ENCODE data around the gene JMJD4. TPM values are rescaled to one million over a fixed set of nuclear protein-coding genes. Genes with fewer than 3 reads are reported as not detected.

JMJD4 gene, protein sequence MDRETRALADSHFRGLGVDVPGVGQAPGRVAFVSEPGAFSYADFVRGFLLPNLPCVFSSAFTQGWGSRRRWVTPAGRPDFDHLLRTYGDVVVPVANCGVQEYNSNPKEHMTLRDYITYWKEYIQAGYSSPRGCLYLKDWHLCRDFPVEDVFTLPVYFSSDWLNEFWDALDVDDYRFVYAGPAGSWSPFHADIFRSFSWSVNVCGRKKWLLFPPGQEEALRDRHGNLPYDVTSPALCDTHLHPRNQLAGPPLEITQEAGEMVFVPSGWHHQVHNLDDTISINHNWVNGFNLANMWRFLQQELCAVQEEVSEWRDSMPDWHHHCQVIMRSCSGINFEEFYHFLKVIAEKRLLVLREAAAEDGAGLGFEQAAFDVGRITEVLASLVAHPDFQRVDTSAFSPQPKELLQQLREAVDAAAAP
- 18.5 TPM for total RNA-seq

DNA sequence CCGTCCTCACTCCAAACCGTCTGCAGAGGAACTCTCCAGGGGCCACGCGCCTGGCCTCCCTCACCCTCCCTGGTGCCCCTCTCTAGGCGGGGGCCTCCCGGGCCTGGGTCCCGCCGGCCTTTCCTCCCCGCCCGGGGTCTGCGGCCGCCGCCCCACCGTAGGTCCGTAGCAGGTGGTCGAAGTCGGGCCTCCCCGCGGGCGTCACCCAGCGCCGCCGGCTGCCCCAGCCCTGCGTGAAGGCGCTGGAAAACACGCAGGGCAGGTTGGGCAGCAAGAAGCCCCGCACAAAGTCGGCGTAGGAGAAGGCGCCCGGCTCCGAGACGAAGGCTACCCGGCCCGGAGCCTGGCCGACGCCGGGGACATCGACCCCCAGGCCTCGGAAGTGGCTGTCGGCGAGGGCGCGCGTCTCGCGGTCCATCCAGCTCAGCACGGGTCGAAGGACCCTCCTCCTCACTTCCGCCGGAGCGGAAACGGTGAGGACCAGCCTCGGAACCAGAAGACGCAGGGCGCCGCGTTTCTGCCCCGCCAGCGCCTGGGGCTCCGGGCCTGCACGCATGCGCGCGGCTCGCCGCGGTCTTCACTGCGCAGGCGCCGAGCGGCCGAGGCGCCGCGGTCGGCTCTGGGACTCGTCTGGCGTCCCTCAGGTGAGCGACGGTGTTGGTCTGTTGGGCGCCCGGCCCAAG lies at the start of gene JMJD4, which contains the start of gene SNAP47:
Gene JMJD4, minus strand, starts transcription at position 447 of the 683 bp plus-strand sequence. Its CDS starts 29 bp downstream, at position 418.
Gene SNAP47, plus strand, starts transcription at position 580 of the 683 bp plus-strand sequence. CDS start 12,302 bp downstream, outside the sequence.
- DNase-seq: peak; percentile 96

DNA sequence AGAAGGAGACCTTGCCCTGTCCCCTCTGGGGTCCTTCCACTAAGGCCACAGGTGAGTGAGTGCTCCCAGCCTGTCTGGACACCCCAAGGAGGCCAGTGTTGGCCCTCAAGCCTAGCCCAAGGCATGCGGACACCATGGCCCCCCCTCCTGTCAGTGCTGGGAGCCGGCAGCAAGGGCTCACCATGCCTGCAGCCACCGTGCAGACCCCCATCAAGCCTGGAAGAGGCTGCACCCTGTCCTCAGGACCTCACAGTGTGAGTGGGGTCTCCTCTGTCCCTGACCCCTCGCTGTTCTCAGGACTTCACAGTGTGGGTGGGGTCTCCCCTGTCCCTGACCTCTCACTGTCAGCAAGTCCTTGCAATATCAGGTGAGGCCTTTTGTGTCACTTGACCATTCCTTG lies 47.1 kb upstream of the JMJD4 start:
- no peak for DNase-seq

DNA sequence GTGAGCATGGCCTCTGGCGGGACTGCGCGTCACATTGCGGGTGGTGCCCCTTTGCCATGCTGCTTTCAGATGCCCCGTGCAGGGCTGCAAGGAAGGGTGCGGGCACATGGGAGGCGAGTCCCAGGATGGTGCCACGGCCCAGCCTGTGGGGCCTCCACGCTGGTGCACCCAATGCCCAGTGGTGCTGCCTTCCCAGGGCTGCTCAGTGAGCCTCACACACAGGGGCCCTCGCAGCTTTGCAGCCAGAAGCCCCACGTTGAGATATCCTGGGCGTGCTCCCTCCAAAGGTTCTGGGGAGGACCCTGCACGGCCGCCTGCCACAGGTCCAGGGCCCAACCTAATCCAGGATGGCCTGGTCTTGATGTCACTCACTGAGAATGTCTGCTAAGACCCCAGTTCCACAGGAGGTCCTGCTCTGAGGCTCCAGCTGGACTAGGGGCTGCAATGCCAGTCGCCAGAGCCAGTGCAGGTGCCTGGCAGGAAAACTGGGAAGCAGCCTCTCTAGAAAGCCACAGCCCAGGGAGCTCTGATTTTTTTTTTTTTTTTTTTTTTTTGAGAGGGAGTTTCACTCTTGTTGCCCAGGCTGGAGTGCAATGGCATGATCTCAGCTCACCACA lies 46.3 kb upstream of the JMJD4 start:
- DNase-seq: no peak

DNA sequence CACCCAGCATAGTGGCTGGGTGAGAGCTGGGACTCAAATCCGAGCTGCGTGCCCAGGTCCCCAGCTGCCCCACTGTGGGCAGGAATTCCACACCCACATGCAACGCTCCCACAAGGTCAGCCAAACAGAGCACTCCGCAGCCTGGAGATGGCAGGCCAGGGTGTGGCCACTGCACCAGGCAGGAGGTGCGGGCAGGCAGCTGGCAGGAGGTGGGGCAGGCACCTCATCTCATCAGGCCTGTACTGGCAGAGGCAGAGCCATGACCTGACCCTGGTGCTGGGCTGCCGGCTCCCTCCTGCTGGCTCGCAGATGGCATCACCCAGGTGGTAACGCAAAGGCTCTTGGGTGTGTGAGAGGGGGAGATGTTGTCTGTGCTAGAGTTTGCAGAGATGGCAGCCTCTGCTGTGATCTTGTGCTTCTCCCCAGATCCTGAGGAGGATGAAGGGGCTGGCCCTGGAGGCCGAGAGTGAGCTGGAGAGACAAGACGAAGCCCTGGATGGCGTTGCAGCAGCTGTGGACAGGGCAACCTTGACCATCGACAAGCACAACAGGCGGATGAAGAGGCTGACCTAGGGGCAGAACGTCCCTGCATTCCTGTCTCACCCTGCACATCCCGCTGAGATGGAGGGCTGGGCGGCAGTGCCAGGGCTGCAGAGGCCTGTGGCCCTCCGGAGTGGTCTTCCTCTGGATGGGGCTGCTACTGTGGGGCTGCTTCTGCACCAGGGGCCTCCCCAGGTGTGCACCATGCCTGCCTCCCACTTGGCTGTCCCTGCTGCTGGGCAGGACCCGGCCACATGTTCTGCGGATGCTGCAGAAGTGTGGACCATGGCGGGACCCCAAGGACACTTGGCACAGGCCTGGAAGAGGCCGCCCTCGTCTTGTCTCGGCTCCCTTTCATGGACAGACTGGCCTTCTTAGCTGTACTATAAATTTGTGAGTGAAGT lies 45.3 kb upstream of the JMJD4 start:
- no peak for DNase-seq

DNA sequence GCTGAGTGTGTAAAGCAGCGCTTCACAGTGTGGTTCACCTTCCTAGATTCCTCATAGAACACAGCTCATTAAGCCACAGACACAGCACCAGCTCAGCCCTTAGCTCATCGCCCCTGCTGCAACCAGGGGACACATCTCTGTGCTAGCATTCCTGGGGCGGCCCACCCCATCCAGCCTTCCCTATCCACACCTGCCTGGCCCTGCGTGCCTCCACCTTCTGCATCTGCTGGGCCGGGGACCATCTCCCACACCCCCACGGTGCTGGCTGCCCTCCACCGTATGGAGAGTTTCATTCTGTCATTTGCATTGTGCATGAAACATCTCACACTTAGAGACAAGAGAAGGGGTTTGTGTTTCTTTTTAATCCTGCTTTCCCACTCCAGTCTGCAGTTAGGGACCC lies 44.6 kb upstream of the JMJD4 start:
- DNase-seq: no peak

DNA sequence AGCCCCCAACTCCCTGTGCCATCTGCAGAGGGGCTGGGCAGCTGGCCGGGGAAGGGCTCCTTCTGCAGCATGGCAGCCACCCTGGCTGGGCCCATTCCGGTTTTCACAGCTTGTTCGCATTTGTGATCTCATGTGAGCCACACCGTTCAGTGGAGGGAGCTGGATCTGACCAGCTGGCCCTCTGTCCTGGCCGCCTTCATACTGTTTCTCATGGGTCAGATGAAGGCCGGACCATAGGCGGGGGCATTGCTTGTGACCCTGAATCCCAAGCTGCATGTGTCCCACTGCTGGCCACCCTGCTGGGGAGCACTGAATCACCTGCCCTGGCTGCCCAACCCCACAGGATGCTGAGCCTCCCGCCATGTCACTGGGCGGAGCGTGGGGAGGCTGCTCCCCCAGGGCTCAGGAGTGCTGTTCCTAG lies 43.9 kb upstream of the JMJD4 start:
- DNase-seq: no peak

DNA sequence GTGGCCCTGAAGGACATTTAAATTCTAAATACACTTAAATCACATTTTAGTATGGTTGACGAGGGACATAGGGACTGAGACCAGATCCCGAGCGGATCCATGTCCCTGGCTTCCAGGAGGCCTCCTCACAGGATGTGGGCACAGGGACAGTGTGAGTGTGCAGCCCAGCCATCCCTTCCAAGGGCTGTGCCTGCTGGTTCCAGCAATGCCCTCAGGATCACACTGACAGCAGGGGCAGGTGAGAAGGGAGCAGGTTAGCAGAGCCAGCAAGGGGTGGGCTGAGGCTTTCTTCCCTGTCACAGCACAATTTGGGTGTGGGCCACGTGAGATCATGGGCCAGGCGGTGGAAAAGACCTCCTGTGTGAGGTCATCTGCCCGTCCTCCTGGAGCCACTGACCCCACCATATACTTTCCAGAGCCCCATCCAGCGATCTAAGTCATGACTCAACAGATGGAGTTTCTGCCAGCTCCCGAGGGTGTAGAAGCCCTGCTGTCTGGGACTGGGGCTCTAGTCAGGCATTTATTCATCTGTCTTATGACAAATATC lies 43.4 kb upstream of the JMJD4 start:
- DNase-seq: no peak

DNA sequence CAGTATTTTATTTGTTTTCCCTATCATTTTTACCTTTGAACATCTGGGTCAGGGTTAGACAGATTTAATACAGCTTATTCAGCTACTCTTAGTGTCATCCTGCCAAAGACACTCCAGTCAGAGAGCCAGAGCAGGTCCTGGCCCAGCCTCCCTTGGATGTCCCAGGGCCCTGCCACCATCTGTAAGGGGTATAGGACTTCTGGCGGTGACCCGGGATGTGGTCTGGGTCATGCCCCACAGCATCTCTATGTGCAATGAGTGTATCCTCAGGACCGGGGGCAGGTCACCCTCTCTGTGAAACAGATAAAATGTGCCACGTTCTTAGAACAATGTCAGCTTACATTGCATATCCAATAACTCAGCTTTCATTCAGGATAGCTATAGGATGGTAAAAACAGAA lies 42.5 kb upstream of the JMJD4 start:
- no peak for DNase-seq

DNA sequence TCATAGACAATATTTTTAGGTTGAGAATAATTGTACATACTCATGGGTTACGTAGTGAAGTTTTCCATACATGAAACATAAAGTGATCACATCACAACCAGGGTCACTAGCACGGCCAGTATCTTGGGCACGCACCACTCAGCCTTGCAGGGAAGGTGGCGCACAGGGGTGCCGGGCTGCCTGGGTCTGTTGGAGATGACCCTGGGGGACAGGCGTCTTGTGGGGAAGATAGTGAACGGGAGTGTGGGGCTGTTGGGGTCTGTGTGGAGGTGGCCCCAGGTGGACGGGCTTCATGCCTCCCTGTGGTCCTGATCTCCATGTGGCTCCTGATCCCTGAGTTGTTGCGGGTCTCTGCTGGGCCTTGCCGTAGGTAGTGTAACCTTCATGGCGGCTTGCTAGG lies 42.1 kb upstream of the JMJD4 start:
- DNase-seq: no peak

DNA sequence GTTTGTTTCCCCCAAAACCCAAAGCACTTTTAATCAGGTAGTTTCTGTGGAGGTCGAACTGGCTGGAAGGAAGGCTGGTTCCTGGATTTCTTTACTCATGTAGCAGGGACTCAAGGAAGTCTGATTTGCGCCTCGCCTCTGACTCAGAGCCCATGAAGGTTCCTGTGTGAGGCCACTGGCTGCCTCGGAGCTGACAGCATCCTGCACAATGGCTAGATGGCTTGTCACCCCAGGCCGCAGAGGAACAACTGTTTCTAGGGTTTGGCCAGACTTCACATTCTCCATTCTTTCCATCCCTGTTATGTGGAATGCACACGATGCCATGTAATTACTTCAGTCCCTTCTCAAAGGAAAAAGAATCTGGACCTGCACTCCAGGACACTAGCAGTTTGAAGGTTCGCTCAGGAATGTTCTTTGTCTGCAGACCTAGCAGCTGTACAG lies 41.2 kb upstream of the JMJD4 start:
- DNase-seq: peak; percentile 72

DNA sequence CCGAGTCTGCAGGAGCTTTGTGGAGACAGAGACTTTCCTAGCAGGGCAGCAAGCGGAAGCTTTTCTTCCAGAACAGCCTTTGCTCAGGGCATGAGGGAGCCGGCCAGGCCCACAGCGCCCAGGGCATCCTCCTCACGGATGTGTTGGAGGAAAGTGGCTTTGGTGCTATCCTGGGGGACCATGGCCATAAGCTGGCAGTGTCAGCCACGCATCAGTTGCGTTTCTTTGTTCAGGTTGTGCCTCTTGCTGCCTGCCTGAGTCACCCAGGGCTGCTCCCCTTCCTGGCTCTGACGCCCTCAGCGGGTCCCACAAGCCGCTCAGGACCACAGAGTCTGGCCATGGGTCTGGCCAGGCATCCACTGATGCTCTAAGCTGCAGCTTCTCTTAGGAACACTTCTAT lies 40.7 kb upstream of the JMJD4 start:
- no peak for DNase-seq

DNA sequence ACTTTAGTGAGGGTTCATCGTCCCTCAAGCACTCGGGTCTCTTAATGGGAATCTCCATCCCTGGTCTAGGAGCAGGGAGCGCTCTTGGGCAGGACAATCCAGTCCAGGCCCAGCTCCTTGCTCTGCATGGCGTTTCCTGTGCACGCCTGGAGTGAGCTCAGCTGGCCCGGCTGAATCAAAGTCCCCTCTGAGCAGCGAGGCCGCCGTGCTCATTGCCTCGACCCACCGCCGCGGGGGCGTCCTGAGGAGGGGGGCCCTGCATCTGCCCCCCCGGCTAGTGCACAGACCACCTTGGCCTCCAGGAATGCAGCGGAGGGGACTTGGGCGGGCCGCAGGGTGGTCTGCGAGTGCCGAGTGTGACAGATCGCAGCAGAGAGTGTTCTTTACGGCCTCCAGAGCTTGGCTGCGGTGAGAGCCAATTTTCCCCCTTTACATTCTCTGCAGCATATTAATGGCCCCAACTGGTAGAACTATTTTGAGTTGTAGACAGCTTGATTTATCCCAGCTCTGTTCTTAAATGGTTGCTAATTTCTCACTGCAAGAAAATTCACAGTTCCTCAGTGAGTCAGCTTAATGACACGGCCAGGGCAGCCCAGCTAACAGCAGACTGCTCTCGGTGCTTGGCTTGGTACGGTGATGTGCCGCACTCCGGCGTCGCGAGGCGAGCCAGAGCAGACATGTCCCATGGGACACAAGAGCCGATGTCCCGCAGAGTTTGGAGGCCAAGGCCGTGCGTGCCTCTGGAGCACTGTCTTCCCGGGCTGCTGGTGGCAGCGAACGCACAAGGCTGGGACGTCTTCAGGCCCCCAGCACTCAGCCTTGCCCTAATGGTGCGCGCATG lies 39.9 kb upstream of the JMJD4 start:
- peak; percentile 71 for DNase-seq

DNA sequence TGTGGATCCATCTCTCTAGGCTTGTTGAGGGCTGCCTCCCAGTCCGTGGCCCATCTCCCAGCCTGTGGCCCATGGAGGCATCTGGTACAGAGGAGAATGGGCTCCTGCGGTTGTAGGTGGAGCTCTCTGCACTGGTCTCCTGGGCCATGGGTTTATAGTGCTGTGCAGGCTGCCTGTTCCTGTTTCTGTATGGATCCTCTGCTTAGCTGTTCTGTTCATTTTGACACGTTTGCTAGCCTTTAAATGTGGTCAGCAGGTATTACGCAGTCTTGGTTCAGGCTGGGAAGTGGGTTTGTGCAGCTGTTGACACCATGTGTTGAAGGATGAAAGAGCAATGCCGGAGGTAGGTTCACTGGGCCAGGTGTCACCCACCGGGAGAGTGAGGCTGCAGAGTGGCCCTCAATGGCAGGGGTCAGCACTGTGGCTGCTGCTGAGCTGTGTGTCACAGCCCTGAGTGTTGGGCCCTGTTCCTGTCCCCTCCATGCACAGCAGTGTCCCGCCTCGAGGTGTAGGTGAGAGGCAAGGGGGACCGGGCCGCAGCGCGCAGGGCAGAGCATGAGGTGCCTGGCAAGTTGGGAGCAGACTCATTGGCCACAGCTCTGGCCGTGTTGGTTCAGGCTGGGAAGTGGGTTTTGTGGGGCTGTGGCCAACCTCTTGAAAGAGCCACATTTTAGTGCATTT lies 39.1 kb upstream of the JMJD4 start:
- DNase-seq: no peak

DNA sequence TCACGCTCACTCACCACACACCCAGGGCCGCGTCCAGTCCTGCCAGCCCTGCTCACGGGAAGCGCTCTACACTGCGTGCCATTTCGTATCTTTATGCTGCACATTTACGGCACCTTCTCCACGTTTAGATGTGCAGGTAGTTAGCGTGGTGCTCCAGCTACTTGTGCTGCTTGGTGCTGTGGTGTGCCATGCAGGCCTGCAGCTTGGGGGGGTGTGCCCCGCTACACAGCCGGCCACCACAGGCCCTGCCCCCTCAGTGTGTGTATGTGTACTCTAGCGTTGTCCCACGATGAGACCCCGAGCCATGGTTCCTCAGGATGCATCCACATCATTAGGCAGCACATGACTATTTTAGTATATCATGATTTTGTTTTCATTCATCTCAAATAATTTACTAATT lies 38.5 kb upstream of the JMJD4 start:
- no peak for DNase-seq

DNA sequence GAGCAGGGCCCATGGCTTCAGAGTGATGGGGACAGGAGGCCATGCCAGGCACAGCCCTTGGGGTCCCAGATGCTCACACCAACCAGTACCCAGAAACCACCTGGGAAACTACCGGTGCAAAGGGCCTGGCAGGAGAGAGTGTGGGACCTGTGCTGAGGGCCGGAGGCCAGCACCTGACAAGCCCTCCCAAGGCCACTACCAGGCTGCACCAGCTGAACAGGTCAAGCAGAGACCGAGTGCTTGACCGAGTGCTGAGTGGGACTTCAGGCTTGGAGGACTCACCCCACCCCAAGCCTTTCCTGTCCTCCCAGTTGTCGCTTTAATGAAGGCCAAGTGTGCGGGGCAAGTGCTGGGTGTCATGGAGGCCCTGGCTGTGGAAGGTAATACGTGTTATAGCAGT lies 36.7 kb upstream of the JMJD4 start:
- DNase-seq: no peak

DNA sequence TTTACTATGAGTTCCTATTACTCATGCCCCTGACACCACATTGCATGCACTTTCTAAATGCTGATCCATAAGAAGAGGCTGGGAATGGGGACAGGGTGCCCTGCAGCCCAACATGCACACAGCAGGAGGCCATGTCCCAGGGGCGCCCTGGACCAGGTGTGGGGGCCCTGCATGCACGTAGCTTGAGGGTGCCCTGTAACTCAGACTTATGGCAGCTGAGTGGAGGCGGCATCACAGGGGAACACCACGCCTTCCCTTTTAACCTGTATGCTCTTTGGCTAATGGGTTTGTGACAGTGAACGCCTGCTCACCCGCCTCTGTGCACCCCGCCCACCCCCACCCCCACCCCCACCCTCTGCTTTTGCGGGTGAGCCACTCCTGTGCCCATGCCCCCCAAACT lies 36.2 kb upstream of the JMJD4 start:
- no peak for DNase-seq

DNA sequence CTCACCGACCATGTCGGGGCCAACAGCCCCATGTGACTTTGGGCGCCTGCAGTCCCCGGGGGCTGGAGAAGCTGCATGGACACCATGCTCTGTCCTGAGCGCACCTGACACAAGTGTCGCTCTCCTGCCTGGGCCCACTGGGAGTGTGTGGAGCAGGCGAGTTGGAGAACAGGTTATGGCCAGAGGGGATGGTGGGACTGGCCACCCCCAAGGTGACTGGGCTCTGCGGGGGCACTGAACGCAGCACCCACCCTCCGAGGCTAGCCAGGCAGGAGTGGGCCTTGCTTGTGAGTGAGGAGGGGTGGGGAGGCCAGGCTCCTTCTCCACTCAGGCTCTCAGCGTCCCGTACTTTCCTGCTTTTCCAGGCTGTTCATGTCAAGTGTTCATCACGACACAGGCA lies 35.7 kb upstream of the JMJD4 start:
- DNase-seq: no peak

DNA sequence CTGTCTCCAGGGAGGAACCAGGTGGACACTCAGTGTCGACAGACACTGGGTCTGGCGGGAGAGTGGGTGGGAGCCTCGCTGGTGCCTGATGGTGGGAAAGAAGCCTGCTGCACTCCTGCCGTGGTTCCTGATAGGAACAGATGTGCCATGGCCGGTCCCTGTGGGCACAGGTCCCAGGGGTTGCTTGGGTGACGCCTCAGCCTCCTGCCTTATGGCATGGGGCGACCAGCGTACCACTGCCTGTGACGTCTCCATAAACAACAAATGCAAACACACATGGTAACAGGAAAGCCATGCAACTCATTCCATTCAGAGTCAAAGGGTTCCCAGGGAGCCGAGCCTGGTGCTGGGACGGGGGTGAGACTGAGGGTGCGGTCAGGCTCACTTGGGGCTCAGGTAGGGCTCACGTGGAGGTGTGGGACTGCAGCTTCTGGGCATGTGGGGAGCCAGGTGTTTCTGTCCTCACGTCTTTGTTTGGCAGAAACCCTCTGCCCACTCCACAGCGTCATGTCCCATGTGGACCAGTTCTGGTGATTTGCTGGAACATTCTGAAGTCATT lies 34.9 kb upstream of the JMJD4 start:
- DNase-seq: no peak

DNA sequence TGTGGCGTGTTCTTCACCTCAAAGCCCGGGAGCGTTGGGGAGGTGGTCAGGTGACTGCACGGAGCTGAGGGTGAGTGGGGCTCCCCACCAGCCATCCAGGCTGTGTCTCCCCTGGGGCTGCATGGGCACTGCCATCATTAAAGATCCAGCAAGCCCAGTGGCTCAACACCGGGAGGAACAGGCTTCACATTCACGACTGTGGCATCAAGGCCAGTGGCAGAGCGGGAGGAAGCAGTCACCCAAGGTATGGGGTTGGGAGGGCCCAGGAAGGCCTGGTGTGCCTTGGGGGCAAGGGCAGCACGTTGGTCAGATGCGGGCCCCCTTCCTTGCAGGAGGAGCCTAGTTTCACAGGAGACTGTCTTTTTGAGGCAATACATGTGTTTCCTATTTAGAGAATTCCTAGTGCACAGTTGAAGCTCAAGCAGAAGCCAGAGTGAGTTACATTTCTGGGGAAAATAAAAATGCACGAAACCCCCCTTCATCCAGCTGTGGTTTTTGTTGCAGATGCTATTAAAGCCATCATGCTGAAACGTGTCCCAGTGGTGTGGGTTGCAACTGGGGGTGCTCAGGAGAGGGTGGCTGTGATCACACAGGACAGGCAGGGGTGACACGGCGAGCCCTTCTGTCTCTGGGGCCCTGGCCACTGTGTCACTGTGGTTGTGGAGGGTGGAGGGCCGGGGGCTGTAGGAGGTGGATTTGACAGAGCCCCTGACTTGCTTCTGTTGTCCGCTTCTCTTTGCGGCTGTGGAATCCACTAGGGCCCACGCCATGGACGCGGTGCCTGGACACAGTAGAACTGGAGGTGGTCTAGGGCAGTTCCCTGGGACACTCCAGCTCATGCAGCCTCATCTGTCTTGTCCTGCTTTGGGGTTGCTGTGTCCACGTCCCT lies 34.2 kb upstream of the JMJD4 start:
- no peak for DNase-seq

All from tongue (tissue), 2 donors.